GM19468 (cell line): ENCODE results near the gene SNRK.

ENCODE experiments used
- ATAC-seq: cut with Tn5 transposase; IDR thresholded peaks from one replicate; pipeline ENCODE4 v1.9.1; 2021; ENCODE audit warnings: mild to moderate bottlenecking, moderate library complexity, moderate number of reproducible peaks; ENCODE audit not compliant: unreplicated experiment; ENCODE audit errors: extremely low read depth

Gene SNRK

DNA sequence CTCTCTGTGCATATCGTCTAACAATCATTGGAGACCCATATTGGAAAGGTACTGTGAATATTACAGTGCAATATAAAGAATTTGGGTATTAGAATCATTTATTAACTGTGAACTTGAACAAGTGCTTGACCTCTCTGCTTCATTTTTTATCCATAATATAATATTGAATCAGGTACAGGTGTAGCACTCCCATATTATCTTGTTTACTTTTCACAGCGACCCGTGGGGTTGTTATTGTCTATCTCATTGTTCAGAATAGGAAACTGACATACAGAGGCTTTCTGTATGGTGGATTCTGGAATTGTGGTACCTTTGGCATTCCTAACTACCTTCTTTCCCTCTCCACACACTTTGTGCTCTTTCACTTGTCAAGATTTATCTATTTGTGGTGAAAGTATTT is 17.8 kb downstream of the SNRK start:
- no peak for ATAC-seq

DNA sequence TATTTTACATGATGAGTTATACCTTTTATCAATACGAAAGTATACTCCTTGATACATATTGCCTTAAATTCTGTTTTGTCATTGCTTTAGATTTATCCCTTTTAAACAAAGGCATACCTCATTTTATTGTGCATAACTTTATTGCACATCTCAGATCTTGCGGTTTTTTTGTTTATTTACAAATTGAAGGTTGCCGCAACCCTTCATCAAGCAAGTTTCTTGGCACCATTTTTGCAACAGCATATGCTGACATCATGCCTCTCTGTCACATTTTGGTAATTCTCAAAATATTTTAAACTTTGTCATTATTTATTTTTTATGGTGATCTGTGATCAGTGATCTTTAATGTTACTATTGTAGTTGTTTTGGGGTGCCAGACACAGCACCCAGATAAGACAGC is 20.9 kb downstream of the SNRK start:
- ATAC-seq, result no peak

DNA sequence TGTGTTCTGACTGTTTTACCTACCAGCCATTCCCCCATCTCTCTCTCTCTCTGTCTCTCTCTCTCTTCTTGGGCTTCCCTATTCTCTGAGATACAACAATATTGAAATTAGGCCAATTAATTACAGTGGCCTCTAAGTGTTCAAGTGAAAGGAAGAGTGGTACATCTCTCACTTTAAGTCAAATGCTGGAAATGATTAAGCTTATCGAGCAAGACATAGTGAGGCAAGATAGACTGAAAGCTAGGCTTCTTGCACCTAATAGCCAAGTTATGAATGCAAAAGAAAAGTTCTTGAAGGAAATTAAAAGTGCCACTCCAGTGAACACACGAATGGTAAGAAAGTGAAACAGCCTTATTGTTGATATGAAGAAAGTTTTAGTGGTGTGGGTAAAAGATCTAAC is 21.3 kb downstream of the SNRK start:
- no peak for ATAC-seq

DNA sequence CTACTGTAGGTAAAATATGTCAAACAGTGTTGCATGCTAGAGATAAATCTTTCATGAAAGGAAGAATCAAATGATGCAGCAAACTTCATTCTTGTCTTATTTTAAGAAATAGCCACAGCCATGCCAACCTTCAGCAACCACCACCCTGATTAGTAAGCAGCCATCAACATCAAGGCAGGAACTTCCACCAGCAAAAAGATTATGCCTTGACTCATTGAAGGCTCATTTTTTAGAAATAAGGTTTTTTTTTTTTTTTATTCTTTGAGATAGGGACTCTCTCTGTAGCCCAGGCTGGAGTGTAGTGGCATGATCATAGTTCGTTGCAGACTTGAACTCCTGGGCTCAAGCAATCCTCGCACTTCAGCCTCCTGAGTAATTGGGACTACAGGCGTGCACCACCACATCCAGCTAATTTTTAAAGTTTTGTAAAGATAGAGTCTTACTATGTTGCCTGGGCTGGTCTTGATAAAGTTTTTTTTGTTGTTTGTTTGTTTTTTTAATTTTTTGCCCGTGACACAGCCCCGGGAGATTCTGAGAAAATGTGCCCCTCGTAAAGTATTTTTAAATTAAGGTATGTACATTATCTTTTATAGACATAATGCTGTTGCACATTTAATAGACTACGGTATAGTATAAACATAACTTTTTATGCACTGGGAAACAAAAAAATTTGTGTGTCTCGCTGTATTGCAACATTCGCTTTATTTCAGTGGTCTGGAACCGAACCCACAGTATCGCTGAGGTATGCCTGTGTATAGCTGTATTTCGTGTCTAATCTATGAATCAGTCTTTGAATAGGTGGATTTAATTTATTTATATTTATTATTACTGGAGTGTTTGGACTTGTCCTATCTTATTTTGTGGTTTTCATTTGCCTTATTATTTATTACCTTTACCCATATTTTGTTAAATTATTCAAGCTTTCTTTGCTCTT is 23.3 kb downstream of the SNRK start:
- ATAC-seq, result no peak

DNA sequence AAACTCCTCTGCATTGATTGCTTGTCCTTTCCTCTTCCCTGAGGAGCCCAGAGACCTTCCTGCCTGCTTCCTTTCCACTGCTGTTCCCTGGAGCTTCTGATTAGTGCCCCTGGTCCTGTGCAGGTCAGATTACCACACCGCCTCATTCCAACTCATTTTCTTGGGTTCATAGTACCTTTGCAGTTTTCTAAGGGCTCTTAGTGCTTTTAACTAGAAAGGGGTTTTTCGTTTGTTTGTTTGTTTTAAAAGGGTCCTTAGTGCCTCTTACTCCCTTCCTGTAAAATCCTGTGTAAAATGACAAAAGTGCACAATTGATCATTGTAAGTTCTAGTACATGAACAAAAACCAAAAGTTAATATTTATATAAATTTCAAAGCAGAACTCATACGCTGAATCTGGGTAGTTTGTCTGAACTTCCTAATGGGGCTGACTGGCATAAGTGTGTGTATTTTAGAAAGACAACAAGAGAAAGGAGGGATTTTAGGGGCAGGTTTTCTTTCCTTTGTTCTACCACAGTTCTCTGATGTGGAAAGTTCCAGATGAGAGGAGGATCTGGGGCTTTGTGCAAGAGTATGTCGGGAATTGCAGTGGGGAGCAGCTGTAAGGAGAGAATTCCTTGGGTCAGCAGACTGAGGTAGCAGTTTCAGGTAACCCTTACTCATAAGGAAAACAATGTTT is 30.6 kb downstream of the SNRK start:
- no peak for ATAC-seq

DNA sequence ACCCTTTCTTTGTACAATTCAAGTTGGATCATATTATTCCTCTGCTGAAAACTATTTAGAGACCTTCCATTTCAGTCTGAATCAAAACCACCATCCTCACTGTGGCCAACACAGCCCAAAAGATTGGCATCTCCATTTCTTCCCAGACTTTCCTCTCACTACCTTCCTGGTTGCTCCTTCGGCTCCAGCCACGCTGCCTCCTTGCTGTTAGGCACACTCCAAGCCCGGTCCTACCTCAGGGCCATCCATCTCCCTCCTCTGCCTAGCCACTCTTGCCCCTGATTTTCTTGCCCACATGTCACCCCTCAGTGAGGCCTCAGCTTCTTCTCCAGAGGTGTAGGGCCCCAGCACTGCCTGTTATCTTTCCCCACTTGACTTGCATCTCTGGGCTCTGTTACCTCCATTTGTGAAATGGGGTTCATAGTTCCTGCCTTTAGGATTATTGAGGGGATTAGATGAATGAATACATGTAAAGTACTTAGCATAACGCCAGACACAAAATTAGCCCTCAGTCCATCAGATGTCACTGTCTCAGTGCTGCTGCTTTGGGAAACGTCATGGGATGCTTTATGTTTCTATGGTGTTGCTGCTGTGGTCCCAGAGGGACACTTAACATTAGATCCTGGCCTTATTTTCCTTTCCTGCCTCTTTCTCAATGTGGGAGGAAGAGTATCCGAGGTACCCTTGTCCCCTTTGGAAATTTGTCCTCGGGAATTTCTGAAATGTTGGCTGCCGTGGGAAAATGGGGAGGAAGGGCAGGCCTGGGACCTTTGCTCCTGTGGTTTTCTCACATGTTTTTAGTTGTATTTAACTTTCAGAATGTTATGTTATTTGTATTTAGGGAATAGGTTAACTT is 31.3 kb downstream of the SNRK start:
- ATAC-seq, result no peak

DNA sequence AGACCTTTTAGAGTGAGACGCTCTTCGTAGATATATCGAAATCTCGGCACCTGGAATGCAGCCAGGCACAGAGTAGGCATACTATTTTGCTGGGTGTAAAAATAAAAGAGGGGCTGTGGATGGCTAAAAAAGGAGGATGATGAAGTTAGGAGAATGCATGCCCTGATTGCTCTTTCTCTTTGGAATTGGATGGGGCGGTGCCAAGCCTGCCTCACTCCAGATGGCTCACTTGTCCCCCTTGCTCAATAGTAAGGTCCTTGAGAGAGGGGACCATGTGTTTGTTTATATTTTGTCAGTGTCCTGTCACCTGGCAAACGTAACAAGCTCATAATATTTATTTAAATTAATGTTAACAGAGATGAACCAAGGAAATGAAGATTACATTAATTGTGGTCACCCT is 33.0 kb downstream of the SNRK start:
- ATAC-seq, result no peak

DNA sequence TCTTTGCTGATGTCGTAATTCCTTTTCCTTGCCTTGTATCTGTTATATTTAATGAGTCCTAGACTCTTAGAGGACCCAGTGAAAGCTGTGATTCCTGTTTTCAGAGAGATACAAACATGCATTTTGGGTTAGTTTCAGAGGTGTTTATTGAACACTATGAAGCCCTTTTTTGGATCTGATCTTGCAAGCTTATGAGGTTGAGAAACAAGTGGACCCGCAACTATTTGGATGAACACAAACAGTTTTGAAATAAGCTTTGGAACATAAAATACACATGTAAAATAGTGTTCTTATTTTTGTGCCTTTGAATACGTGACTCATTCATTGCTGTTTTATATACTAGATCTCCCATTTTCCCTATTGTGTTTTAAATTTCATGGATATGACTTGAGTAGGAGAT is 33.5 kb downstream of the SNRK start:
- ATAC-seq, result no peak

DNA sequence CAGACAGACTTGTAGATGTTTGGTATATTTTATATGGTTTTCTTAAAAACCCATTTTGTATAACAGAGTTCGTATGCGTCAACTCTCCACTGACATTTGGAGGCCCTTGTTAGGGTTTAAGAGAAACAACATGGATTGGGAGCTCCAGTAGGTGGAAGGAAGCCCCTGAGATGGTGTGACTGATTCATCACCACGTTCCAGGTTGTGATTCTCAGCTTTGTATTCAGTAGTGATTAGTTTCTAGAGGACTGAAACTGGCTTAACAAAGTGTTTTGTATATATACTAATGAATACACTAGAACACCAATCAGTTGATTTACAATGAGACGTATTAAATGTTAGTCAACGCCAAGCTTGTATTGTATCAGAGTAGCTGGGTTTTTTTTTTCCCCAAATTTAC is 33.9 kb downstream of the SNRK start:
- no peak for ATAC-seq

DNA sequence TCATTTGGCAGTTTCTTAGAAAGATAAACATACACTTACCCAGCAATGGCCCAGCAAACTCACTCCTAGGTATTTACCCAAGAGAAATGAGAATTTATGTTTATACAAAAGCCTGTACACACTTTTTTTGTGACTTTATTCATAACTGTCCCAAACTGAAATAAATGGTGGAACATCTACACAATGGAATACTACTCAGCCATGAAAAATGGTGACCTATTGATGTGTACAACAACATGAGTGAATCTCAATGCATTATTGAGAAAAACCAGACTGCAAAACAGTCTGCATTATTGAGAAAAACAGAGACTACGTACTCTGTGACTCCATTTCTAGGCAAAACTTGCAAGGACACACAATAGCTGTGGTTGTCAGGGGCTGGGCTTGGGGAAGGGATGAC is 37.2 kb downstream of the SNRK start:
- no peak for ATAC-seq

DNA sequence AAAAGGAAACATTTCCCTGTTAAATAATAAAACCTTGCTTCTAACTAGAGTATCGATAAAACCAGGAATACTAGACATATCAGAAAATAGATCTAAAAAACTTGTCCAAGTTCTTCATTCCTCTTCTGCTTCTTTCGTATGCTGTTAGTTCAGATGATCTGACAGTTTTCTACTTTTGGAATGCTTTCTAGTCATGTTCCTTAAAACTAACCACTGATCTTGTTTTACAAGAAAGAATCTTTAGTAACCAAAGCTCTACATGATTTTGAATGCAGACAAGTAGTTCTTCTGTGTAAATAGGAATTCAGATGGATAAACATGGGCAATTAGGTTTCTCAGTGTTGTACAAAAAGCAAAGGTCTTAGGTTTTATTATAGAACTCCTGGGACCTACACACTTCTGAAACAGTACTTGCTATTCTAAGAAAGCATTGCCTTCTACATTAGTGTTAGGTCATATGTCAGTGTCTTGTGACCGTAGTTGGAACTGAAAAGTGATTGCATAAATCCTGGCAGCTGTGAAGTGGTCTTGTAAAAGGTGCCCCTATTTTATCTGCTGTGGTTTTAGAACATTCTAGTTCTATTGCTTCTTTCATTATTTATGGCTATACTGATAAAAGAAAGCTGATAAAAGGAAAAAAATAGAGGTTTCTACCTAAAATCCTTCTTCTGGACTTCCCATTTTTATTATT is 40.7 kb downstream of the SNRK start:
- no peak for ATAC-seq

DNA sequence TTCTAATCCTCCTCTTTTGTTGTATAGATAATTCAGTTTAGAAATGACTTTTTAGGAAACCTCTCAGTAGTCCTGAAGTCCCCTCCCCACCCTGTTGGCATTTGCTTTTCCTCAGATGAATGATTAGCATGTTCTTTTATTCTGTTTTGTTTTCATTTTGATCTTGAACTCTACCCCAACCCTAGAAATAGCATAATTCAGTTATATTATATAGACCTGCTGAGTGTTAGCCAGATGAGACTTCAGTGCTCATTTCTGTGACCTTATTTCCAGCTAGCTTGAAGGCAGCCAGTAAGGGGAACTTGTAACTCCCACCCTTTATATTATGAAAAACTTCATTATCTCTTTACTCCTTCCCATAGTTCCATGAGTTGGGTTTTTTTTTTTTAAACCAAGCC is 41.2 kb downstream of the SNRK start:
- no peak for ATAC-seq

DNA sequence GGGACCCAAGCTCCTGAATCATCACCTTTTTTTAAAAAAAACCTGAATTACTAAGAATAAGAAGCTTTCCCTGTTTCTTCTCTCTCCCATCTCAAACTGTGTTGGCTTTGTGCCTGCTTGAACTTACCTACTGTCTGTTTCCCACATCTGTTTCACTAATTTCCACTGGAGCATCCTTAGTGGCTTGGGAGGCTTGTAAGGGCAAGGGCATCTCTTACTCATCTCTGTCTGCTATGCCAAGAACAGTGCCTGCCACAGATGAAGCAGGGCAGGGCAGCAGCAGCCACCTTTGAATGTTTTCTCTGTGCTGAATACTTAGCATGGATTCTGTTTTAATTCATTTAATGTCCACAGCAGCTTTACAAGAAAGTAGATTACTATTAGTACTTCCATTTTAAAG is 42.3 kb downstream of the SNRK start:
- ATAC-seq, result no peak

DNA sequence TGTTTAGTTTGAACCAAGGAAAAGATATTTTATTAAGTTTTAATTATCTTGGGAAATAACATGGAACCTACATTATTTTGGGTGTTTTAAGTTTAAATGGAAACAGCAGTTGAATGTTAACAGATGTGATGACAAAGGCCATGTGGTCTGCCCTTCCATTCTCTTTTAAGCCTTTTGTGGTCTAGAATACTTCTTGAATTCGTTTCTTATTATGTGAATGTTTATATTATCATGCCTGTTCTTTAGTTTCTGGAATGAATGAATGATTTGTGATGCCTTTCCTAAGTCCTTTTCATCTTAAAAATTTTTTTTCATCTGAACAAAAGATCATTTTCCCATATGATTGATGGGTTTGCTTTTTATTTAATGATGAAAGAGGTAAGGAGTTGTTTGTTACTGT is 44.6 kb downstream of the SNRK start:
- no peak for ATAC-seq

DNA sequence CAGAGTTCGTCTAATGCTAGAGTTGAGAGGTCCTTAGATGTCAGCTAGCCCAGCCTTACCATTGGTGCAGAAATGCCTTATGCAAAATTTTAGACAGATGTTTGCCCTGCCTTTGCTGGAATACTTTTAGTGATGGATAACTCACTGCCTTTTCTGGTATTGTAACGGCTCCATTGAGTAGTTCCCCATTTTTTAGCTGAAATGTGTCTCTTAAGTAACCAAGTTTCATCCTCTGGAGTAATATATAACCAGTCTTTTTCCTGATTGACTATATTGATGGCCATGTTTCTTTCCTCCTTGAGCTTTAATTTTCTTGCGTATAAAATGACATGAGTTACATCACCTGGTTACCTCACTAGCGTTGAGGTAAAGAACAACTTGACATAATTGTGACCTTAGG is 45.0 kb downstream of the SNRK start:
- ATAC-seq, result no peak

DNA sequence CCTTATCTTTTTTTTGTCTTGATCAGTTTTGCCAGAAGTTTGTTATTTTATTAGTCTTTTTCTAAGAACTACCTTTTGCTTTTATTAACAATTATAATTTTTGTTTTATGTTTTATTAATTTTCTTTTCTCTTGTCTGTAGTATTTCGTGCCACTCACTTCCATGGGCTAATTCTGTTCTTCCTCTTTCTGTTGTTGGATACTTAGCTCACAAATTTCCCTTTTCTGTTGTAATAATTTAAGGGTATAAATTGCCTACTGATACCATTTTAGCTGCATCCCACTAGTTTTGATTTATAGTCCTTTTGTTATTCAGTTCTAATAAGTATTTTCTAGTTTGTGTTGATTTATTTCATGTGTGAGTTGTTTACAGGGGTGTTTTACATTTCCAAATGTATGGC is 48.6 kb downstream of the SNRK start:
- no peak for ATAC-seq

DNA sequence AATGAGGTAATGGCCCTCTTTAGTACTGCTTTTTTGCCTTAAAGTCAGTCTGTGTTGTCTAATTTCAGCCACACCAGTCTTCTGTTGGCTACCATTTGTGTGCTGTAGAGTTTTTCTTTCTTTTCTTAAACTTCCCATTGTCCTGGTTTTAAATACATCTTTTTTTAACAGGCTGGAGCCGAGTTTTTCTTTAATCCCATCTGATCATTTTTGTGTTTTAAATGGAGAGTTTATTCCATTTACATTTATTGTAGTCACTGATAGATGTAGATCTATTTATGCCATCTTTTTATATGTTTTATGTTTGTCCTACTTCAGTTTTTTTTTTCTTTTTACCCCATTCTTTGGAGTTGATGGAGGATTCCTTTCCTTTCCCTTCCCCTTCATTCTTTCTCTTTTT is 49.5 kb downstream of the SNRK start:
- no peak for ATAC-seq

DNA sequence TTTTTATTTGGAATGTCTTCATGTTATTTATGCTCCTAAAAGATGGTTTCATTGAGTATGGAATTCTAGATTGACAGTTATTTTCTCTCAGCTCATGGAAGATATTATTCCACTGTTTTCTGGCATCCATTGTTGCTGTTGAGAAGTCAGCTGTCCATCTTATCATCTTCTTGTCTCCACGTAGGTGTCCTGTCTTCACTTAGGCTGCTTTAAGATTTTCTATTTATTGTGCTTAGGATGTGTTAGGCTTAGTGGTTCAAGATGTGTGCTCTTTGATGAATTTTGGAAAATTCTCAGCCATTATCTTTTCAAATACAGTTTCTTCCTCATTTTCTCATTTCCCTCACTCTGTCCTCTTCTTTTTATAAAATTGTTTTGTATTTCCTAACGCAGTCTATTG is 52.0 kb downstream of the SNRK start:
- no peak for ATAC-seq

DNA sequence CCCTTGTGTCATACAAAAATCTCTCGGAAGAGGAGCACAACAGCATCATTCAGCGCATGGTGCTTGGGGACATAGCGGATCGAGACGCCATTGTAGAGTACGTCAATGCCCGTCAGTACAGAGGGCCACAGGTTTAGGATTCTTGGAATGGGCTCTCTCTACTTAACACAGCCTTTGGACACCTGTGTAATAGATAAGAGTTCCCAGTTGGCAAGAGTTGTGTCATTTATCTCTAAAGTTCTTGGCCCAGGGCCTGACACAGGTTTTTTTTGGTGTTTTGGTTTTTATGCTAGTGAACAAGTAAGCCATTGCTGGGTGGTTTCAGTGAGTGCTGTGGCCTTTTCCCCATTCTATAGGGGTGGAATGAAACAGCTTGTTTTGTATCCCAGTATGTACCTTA is 54.1 kb downstream of the SNRK start:
- no peak for ATAC-seq

DNA sequence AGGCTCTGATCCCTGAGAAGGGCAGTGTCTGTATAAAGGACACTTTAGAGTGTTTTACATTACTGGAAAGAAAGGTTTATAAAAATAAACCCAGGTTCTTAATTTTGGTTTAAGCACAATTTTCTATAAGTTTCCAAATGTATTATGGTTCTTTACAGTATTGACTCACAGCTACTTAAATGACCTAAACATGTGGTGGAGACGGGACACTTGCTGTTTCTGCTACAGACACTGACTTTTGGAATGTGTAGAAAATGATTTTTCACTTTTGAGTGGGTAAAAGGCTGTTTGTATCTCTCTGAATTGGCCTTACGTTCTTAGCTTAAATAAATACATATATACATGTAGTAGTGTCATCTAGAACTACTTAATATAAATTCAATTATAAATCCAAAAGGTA is 55.4 kb downstream of the SNRK start:
- ATAC-seq, result no peak
